Naive thymus-derived CD4-positive, alpha-beta T cell (primary cell): ENCODE measurements around the gene DAW1. TPM values are rescaled to one million over a fixed set of nuclear protein-coding genes. Genes with fewer than 3 reads are reported as not detected.
"Not testable (repeated sequence)": the region's sequence is repeated elsewhere in the genome, so short reads cannot be mapped to it uniquely, and the experiment has no call there.

Experiments used
- ATAC-seq: fragments of 150-1000 bp; cut with Tn5 transposase; 2 replicates; pipeline ENCODE4 v1.10.0; 2021; ENCODE audit warnings: mild to moderate bottlenecking, moderate library complexity
- CTCF ChIA-PET: fragments of 350-600 bp; sonication (Branson Sonifier 250); formaldehyde crosslinking; loops from one replicate; lab custom pipeline; 2021; ENCODE audit warnings: antibody characterized with exemption; lab: Charles Lee
- POLR2A ChIA-PET: fragments of 350-600 bp; sonication (Branson Sonifier 250); formaldehyde crosslinking; loops from one replicate; lab custom pipeline; 2021; ENCODE audit warnings: antibody characterized with exemption, inconsistent platforms; lab: Charles Lee
- DNase-seq, 9 donors: peaks; one replicate each; pipeline versions ENCODE4 v3.0.0 to v3.0.0-alpha.2; 2020 to 2022; ENCODE audit warnings: mixed read lengths in 1 of 9
- H3K27ac ChIP-seq: one replicate; pipeline ENCODE4 v1.7.0; 2013; ENCODE audit warnings: mild to moderate bottlenecking, low read depth, low read length, moderate library complexity
- H3K27me3 ChIP-seq, 2 donors: one replicate each; pipeline ENCODE4 v1.7.0; 2013; ENCODE audit warnings: low read length in 2 of 2, mild to moderate bottlenecking in 2 of 2, moderate library complexity in 2 of 2; ENCODE audit not compliant: control insufficient read depth in 2 of 2, insufficient read depth in 2 of 2
- H3K36me3 ChIP-seq, 3 experiments: 1 replicate in 2 of 3; 2 replicates in 1 of 3; pipeline ENCODE4 v1.7.0; 2013; ENCODE audit warnings: low read length in 3 of 3, mild to moderate bottlenecking in 3 of 3, moderate library complexity in 1 of 3; ENCODE audit not compliant: insufficient read depth in 3 of 3, control insufficient read depth in 2 of 3
- H3K4me1 ChIP-seq, 2 donors: one replicate each; pipeline ENCODE4 v1.7.0; 2013; ENCODE audit warnings: low read length in 2 of 2, mild to moderate bottlenecking in 2 of 2, moderate library complexity in 1 of 2; ENCODE audit not compliant: control insufficient read depth in 2 of 2, insufficient read depth in 2 of 2
- H3K4me3 ChIP-seq: 2 replicates; pipeline ENCODE4 v1.7.0; 2013; ENCODE audit warnings: mild to moderate bottlenecking, low read length
- H3K9me3 ChIP-seq, 3 experiments: 1 replicate in 2 of 3; 2 replicates in 1 of 3; pipeline ENCODE4 v1.7.0; 2013; ENCODE audit warnings: low read length in 3 of 3; ENCODE audit not compliant: control insufficient read depth in 2 of 3
- H3K27ac Mint-ChIP-seq, 9 donors: one replicate each; pipeline ENCODE4 v1.8.0; 2020 to 2022; ENCODE audit warnings: mixed read lengths in 9 of 9, mild to moderate bottlenecking in 8 of 9, moderate library complexity in 5 of 9, inconsistent platforms in 2 of 9
- H3K27me3 Mint-ChIP-seq, 5 donors: one replicate each; pipeline ENCODE4 v1.8.0; 2021 to 2022; ENCODE audit warnings: mixed read lengths in 5 of 5, mild to moderate bottlenecking in 1 of 5
- H3K36me3 Mint-ChIP-seq, 5 donors: one replicate each; pipeline ENCODE4 v1.8.0; 2020 to 2022; ENCODE audit warnings: mixed read lengths in 5 of 5, mild to moderate bottlenecking in 3 of 5, inconsistent platforms in 1 of 5
- H3K4me1 Mint-ChIP-seq, 7 donors: one replicate each; pipeline ENCODE4 v1.8.0; 2020 to 2022; ENCODE audit warnings: mixed read lengths in 7 of 7, mild to moderate bottlenecking in 3 of 7, inconsistent platforms in 1 of 7
- H3K4me3 Mint-ChIP-seq, 10 donors: one replicate each; pipeline ENCODE4 v1.8.0; 2020 to 2022; ENCODE audit warnings: mild to moderate bottlenecking in 10 of 10, mixed read lengths in 10 of 10, moderate library complexity in 6 of 10, inconsistent platforms in 2 of 10
- H3K9me3 Mint-ChIP-seq, 11 donors: one replicate each; pipeline ENCODE4 v1.8.0; 2020 to 2022; ENCODE audit warnings: mixed read lengths in 11 of 11, mild to moderate bottlenecking in 4 of 11, inconsistent platforms in 1 of 11, moderate library complexity in 1 of 11
- intact Hi-C, 2 donors: fragments of 100-400 bp; cut with micrococcal nuclease; formaldehyde crosslinking; loops; one replicate each; pipeline ENCODE4 v1.15.1; 2023
- polyA plus RNA-seq, 2 donors: library from polyadenylated mRNA; unstranded; fragments of 300-500 nt; fragmentation: Illumina TruSeq; gene quantifications; one replicate each; pipeline ENCODE4 v1.2.3, GENCODE V29; 2021
- total RNA-seq, 6 experiments: library from RNA in 5 of 6; stranded (reverse) in 5 of 6; gene quantifications; 1 replicate in 5 of 6; 2 replicates in 1 of 6; pipeline ENCODE4 v1.2.3 and lab custom pipeline; 2021 to 2026

DAW1 gene
- total and polyA plus RNA-seq, 7 experiments from 2014 or later: not detected

GRCh38 chr2:227827143-227827542, 44.3 kb upstream of the DAW1 start:
- no peak overlapping the region for H3K27ac ChIP-seq
- CTCF ChIA-PET: no interaction called here
- H3K27me3 Mint-ChIP-seq: peaks cover 0 to 17% (median 6%) of the 10 kb centered on the region in 5 donors
- H3K4me3 Mint-ChIP-seq: no peak overlapping the region
- POLR2A ChIA-PET: no interaction called here
- no peak for DNase-seq
- H3K36me3 Mint-ChIP-seq: no peaks in the 10 kb centered on the region
- H3K36me3 ChIP-seq: no peaks in the 10 kb centered on the region
- H3K9me3 ChIP-seq: no peaks in the 10 kb centered on the region
- peaks cover 0 to 5% (median 0%) of the 10 kb centered on the region in 7 donors for H3K4me1 Mint-ChIP-seq
- no peak overlapping the region for H3K27ac Mint-ChIP-seq
- no peaks in the 10 kb centered on the region for H3K27me3 ChIP-seq
- intact Hi-C loops: no loop called here
- H3K4me1 ChIP-seq: no peaks in the 10 kb centered on the region
- peaks cover 0 to 5% (median 0%) of the 10 kb centered on the region in 11 donors for H3K9me3 Mint-ChIP-seq
- no peak for ATAC-seq
- H3K4me3 ChIP-seq: no peak overlapping the region

GRCh38 chr2:227828477-227828912, 42.9 kb upstream of the DAW1 start:
- H3K27me3 Mint-ChIP-seq: peaks cover 0 to 11% (median 0%) of the 10 kb centered on the region in 5 donors
- ATAC-seq (no peak), DNase-seq (no peak)
- H3K4me3 Mint-ChIP-seq: no peak overlapping the region
- CTCF ChIA-PET: no interaction called here
- Histone ChIP-seq H3K4me1 (no peaks in the 10 kb centered on the region), H3K9me3 (no peaks in the 10 kb centered on the region), H3K27ac (no peak overlapping the region), H3K36me3 (no peaks in the 10 kb centered on the region), H3K4me3 (no peak overlapping the region), H3K27me3 (no peaks in the 10 kb centered on the region)
- H3K9me3 Mint-ChIP-seq: peaks cover 0 to 3% (median 0%) of the 10 kb centered on the region in 11 donors
- H3K36me3 Mint-ChIP-seq: no peaks in the 10 kb centered on the region
- POLR2A ChIA-PET: no interaction called here
- no peak overlapping the region for H3K27ac Mint-ChIP-seq
- intact Hi-C loops: no loop called here
- H3K4me1 Mint-ChIP-seq: peaks cover 0 to 5% (median 0%) of the 10 kb centered on the region in 7 donors

- ChIA-PET CTCF (no interaction called here), POLR2A (no interaction called here)
- Mint-ChIP-seq H3K36me3 (no peaks in the 10 kb centered on the region), H3K9me3 (peaks cover 0 to 4% (median 0%) of the 10 kb centered on the region in 11 donors), H3K4me1 (peaks cover 0 to 5% (median 0%) of the 10 kb centered on the region in 7 donors), H3K27ac (no peak overlapping the region), H3K27me3 (peaks cover 0 to 11% (median 0%) of the 10 kb centered on the region in 5 donors), H3K4me3 (no peak overlapping the region)
- no peak for ATAC-seq
- no peak overlapping the region for H3K4me3 ChIP-seq
- no peak for DNase-seq
- intact Hi-C loops: no loop called here
- no peak overlapping the region for H3K27ac ChIP-seq
- H3K27me3 ChIP-seq: no peaks in the 10 kb centered on the region
- no peaks in the 10 kb centered on the region for H3K9me3 ChIP-seq
- no peaks in the 10 kb centered on the region for H3K36me3 ChIP-seq
- no peaks in the 10 kb centered on the region for H3K4me1 ChIP-seq
Measured at GRCh38 chr2:227829337-227829736, 42.1 kb upstream of the DAW1 start.

DNA sequence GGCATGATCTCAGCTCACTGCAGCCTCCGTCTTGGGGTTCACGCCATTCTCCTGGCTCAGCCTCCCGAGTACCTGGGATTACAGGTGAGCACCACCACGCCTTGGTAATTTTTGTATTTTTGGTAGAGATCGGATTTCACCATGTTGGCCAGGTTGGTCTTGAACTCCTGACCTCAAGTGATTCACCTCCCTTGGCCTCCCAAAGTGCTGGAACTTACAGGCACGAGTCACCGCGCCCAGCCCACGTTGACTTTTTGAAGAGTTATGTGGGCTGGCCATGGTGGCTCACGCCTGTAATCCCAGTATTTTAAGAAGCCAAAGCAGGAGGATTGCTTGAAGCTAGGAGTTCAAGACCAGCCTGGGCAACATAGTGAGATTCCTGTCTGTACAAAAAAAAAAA, 37.0 kb upstream of the DAW1 start:
- H3K27ac Mint-ChIP-seq: no peak overlapping the region
- Histone ChIP-seq H3K27me3 (no peaks in the 10 kb centered on the region), H3K4me3 (no peak overlapping the region), H3K4me1 (no peaks in the 10 kb centered on the region), H3K36me3 (no peaks in the 10 kb centered on the region), H3K27ac (no peak overlapping the region), H3K9me3 (no peaks in the 10 kb centered on the region)
- intact Hi-C loops: no loop called here
- no peak for DNase-seq
- ATAC-seq: no peak
- ChIA-PET CTCF (no interaction called here), POLR2A (no interaction called here)
- H3K9me3 Mint-ChIP-seq: peaks cover 0 to 5% (median 0%) of the 10 kb centered on the region in 11 donors
- H3K36me3 Mint-ChIP-seq: no peaks in the 10 kb centered on the region
- H3K4me1 Mint-ChIP-seq: no peaks in the 10 kb centered on the region
- H3K27me3 Mint-ChIP-seq: peaks cover 0 to 9% (median 3%) of the 10 kb centered on the region in 5 donors
- H3K4me3 Mint-ChIP-seq: no peak overlapping the region

DNA sequence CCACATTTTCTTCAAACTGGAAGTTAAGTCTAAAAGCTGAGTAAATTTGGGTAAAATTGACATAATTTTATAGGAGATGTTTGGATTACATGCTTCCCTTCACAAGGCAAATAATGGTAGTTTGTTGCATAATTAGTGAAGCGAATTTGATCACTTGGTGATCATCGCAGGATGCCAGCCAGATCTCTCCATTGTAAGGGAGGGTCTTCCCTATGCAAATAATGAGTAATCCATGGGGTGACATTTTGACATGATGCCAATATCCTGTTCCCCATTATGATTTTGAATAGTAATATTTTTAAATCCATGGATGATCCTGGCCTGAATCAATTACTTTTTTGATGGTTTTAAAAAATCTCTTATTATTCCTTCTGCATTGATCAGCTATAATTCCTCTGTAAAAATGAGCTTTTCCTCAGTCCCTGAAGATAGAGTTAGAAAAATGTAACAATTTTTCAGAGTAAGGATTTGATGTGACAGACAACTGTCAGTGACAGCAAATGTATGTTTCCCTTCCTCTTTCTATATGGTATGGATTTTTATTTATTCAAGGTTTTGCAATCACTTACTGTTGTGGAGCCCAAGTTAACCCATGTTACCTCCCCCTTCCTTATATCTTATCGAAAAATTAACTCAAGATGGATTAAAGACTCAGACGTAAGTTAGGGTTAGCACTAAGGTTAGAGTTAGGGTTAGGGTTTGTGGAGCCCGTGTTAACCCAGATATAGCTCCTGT, 36.3 kb upstream of the DAW1 start:
- no peaks in the 10 kb centered on the region for H3K27me3 ChIP-seq
- ChIA-PET POLR2A (no interaction called here), CTCF (interaction anchor here (0.6 kb wide), 1 partner anchor 1487 kb away, joined by 3 read pairs; no protein-coding TSS in a partner anchor)
- DNase-seq (no peak), ATAC-seq (no peak)
- Mint-ChIP-seq H3K4me1 (no peaks in the 10 kb centered on the region), H3K27ac (peak overlapping the region in 1 of 9 donors; percentile 1), H3K4me3 (no peak overlapping the region), H3K9me3 (peaks cover 0 to 5% (median 0%) of the 10 kb centered on the region in 11 donors), H3K27me3 (peaks cover 0 to 7% (median 3%) of the 10 kb centered on the region in 5 donors), H3K36me3 (no peaks in the 10 kb centered on the region)
- no peaks in the 10 kb centered on the region for H3K9me3 ChIP-seq
- H3K4me1 ChIP-seq: no peaks in the 10 kb centered on the region
- no peaks in the 10 kb centered on the region for H3K36me3 ChIP-seq
- no peak overlapping the region for H3K4me3 ChIP-seq
- intact Hi-C loops: no loop called here
- no peak overlapping the region for H3K27ac ChIP-seq

GRCh38 chr2:227839339-227840129, 31.9 kb upstream of the DAW1 start:
- H3K9me3 ChIP-seq, DNase-seq, H3K27ac ChIP-seq, H3K4me3 ChIP-seq, H3K9me3 Mint-ChIP-seq, H3K27ac Mint-ChIP-seq, ATAC-seq, CTCF ChIA-PET, intact Hi-C loops, H3K4me3 Mint-ChIP-seq, POLR2A ChIA-PET, H3K4me1 Mint-ChIP-seq, H3K27me3 ChIP-seq, H3K36me3 Mint-ChIP-seq, H3K36me3 ChIP-seq, H3K4me1 ChIP-seq: not testable (repeated sequence)
- H3K27me3 Mint-ChIP-seq: peaks cover 0 to 22% (median 4%) of the 10 kb centered on the region in 5 donors
